ENCODE data around the gene ZMYND12.

ZMYND12 gene

GRCh38 chr1:42419126-42419821, 36.5 kb downstream of the ZMYND12 start:
- Histone ChIP-seq H3K27me3 (ENCODE audit: insufficient read depth, low read length) (peaks cover 6% of the 10 kb centered on the region; the same call in 1 of the 2 replicates), H2AFZ (ENCODE audit: low read length) (no peak overlapping the region), H3K4me2 (ENCODE audit: low read length) (no peak overlapping the region), H3K79me2 (ENCODE audit: insufficient read depth, low read length) (no peaks in the 10 kb centered on the region), H4K20me1 (ENCODE audit: insufficient read depth, low read length) (no peaks in the 10 kb centered on the region), H3K9me2 (ENCODE audit: low read depth, low read length) (no peaks in the 10 kb centered on the region), H3K9ac (ENCODE audit: low read length) (no peak overlapping the region), H3K36me3 (ENCODE audit: insufficient read depth, low read length) (no peaks in the 10 kb centered on the region), H3F3A (ENCODE audit: insufficient read depth, low read length) (no peaks in the 10 kb centered on the region), H3K9me3 (ENCODE audit: low read length) (no peaks in the 10 kb centered on the region), H3K4me3 (ENCODE audit: low read depth, low read length, poor library complexity, severe bottlenecking) (no peak overlapping the region), H3K4me1 (ENCODE audit: insufficient read depth, low read length, severe bottlenecking) (peaks cover 23% of the 10 kb centered on the region), H3K27ac (ENCODE audit: low read depth, low read length, poor library complexity, severe bottlenecking) (no peak overlapping the region)
- TF ChIP-seq EZH2 (IDR thresholded peaks at IDR 0.05; ENCODE audit: borderline replicate concordance, low read length) (no peak), CTCF (IDR thresholded peaks at IDR 0.05; ENCODE audit: low read length) (no peak)

GRCh38 chr1:42418516-42418915, 37.3 kb downstream of the ZMYND12 start:
- TF ChIP-seq EZH2 (IDR thresholded peaks at IDR 0.05; ENCODE audit: borderline replicate concordance, low read length) (no peak), CTCF (IDR thresholded peaks at IDR 0.05; ENCODE audit: low read length) (no peak)
- no peaks in the 10 kb centered on the region for H3K9me3 ChIP-seq (ENCODE audit: low read length)
- H3K79me2 ChIP-seq (ENCODE audit: insufficient read depth, low read length) = no peaks in the 10 kb centered on the region
- H3K27ac ChIP-seq (ENCODE audit: low read depth, low read length, poor library complexity, severe bottlenecking) = no peak overlapping the region
- no peak overlapping the region for H3K9ac ChIP-seq (ENCODE audit: low read length)
- H2AFZ ChIP-seq (ENCODE audit: low read length) = no peak overlapping the region
- no peaks in the 10 kb centered on the region for H3K36me3 ChIP-seq (ENCODE audit: insufficient read depth, low read length)
- H3K9me2 ChIP-seq (ENCODE audit: low read depth, low read length) = no peaks in the 10 kb centered on the region
- H3K4me1 ChIP-seq (ENCODE audit: insufficient read depth, low read length, severe bottlenecking) = peaks cover 19% of the 10 kb centered on the region
- no peak overlapping the region for H3K4me2 ChIP-seq (ENCODE audit: low read length)
- no peaks in the 10 kb centered on the region for H3F3A ChIP-seq (ENCODE audit: insufficient read depth, low read length)
- no peak overlapping the region for H3K4me3 ChIP-seq (ENCODE audit: low read depth, low read length, poor library complexity, severe bottlenecking)
- peaks cover 6% of the 10 kb centered on the region; the same call in 1 of the 2 replicates for H3K27me3 ChIP-seq (ENCODE audit: insufficient read depth, low read length)
- no peaks in the 10 kb centered on the region for H4K20me1 ChIP-seq (ENCODE audit: insufficient read depth, low read length)

- no peaks in the 10 kb centered on the region for H3F3A ChIP-seq (ENCODE audit: insufficient read depth, low read length)
- H3K9me3 ChIP-seq (ENCODE audit: low read length) = no peaks in the 10 kb centered on the region
- H3K9ac ChIP-seq (ENCODE audit: low read length) = no peak overlapping the region
- no peaks in the 10 kb centered on the region for H3K79me2 ChIP-seq (ENCODE audit: insufficient read depth, low read length)
- H3K27ac ChIP-seq (ENCODE audit: low read depth, low read length, poor library complexity, severe bottlenecking) = no peak overlapping the region
- H3K4me2 ChIP-seq (ENCODE audit: low read length) = no peak overlapping the region
- no peaks in the 10 kb centered on the region for H4K20me1 ChIP-seq (ENCODE audit: insufficient read depth, low read length)
- H3K27me3 ChIP-seq (ENCODE audit: insufficient read depth, low read length) = peaks cover 6% of the 10 kb centered on the region; the same call in 1 of the 2 replicates
- H3K36me3 ChIP-seq (ENCODE audit: insufficient read depth, low read length) = no peaks in the 10 kb centered on the region
- TF ChIP-seq EZH2 (IDR thresholded peaks at IDR 0.05; ENCODE audit: borderline replicate concordance, low read length) (no peak), CTCF (IDR thresholded peaks at IDR 0.05; ENCODE audit: low read length) (no peak)
- H3K4me3 ChIP-seq (ENCODE audit: low read depth, low read length, poor library complexity, severe bottlenecking) = no peak overlapping the region
- peaks cover 5% of the 10 kb centered on the region for H3K4me1 ChIP-seq (ENCODE audit: insufficient read depth, low read length, severe bottlenecking)
- H2AFZ ChIP-seq (ENCODE audit: low read length) = no peak overlapping the region
- H3K9me2 ChIP-seq (ENCODE audit: low read depth, low read length) = no peaks in the 10 kb centered on the region
These were observed 38.7 kb downstream of the ZMYND12 start for GRCh38 chr1:42417166-42417565.
